KMS-11 (cell line): ENCODE results near the gene DTHD1.

Experiments used
- H2AFZ ChIP-seq: fragments of 200-600 bp; sonication (generic); 2 replicates; pipeline ENCODE4 v1.6.1; 2016; ENCODE audit warnings: antibody characterized with exemption, mixed run types, low read depth
- H3K27ac ChIP-seq: fragments of 200-600 bp; sonication (generic); 2 replicates; pipeline ENCODE4 v1.6.1; 2016; ENCODE audit warnings: mild to moderate bottlenecking, mixed run types
- H3K27me3 ChIP-seq: fragments of 200-600 bp; sonication (generic); 2 replicates; pipeline ENCODE4 v1.6.1; 2017; ENCODE audit warnings: mild to moderate bottlenecking, low read depth, mixed run types, moderate library complexity; ENCODE audit not compliant: insufficient read depth
- H3K36me3 ChIP-seq: fragments of 200-600 bp; sonication (generic); 2 replicates; pipeline ENCODE4 v1.6.1; 2017; ENCODE audit warnings: mild to moderate bottlenecking, mixed run types; ENCODE audit not compliant: insufficient read depth
- H3K4me1 ChIP-seq: fragments of 200-600 bp; sonication (generic); 2 replicates; pipeline ENCODE4 v1.6.1; 2016; ENCODE audit warnings: mild to moderate bottlenecking, low read depth, mixed run types; ENCODE audit not compliant: poor library complexity, severe bottlenecking
- H3K4me2 ChIP-seq: fragments of 200-600 bp; sonication (generic); 2 replicates; pipeline ENCODE4 v1.7.0; 2016; ENCODE audit warnings: mild to moderate bottlenecking, mixed run types
- H3K4me3 ChIP-seq: fragments of 200-600 bp; sonication (generic); IDR thresholded peaks from 2 replicates; pipeline ENCODE4 v1.6.1; 2017; ENCODE audit warnings: low read depth, low read length, mixed read lengths; ENCODE audit not compliant: insufficient read depth
- H3K79me2 ChIP-seq: fragments of 200-600 bp; sonication (generic); 2 replicates; pipeline ENCODE4 v1.6.1; 2016; ENCODE audit warnings: low read depth, mixed run types; ENCODE audit not compliant: insufficient read depth
- H3K9ac ChIP-seq: fragments of 200-600 bp; sonication (generic); 2 replicates; pipeline ENCODE4 v1.6.1; 2016; ENCODE audit warnings: mild to moderate bottlenecking, mixed run types
- H4K20me1 ChIP-seq: fragments of 200-600 bp; sonication (generic); 2 replicates; pipeline ENCODE4 v1.6.1; 2016; ENCODE audit warnings: mild to moderate bottlenecking, mixed run types; ENCODE audit not compliant: insufficient read depth
- CTCF ChIP-seq: fragments of 200-600 bp; sonication (generic); conservative IDR thresholded peaks from 2 replicates; pipeline ENCODE4 v1.6.1; 2017; ENCODE audit warnings: low read depth, mild to moderate bottlenecking, antibody characterized with exemption, low read length, moderate library complexity, mixed read lengths

DTHD1 gene

DNA sequence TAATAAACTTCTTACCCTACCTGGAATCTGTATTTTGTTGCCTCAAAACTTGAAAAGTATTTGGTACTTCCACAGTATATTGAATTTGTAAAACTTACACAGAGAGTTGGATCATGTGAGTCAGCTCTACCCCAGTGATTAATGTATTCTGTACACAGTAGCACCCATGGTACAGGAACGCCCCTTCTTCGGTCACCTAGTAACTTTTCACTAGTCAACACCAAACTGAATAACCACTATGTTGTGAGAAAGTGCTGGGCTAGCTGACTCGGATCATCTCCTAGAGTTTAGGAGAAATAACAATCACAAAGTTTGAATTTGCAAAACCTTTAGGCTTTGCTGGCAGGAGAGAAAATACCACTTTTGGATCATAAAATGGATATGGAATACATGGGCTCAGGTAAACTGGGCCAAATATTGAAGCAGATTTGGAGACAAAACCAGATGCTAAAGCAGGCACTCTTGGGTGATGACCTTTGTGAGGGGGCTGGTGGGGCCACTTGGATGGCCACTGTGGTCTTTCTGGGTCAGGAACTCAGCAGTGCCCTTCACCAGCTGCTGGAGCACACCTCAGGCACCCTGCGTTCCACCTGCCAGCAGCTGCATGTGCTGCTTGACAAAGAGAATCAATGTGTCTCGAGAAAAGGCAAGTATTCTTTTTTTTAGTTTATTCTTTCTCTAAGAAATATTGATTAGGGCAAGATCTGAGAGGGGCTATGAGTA is at the start of gene DTHD1:
TSS of gene DTHD1 (plus strand) at position 233 of the 723 bp plus-strand sequence. CDS start at position 376, 143 bp downstream.
- Histone ChIP-seq H4K20me1 (no peaks in the 10 kb centered on the region), H3K9ac (no peak within 1 kb of the TSS), H3K4me3 (no peak within 1 kb of the TSS), H3K4me1 (no peaks in the 10 kb centered on the region), H3K27me3 (no peaks in the 10 kb centered on the region), H3K4me2 (no peak within 1 kb of the TSS), H3K27ac (no peak within 1 kb of the TSS), H3K36me3 (no peaks in the 10 kb centered on the region), H2AFZ (no peak within 1 kb of the TSS), H3K79me2 (no peaks in the 10 kb centered on the region)
- TF ChIP-seq CTCF: no peak

- TF ChIP-seq CTCF: no peak
- Histone ChIP-seq H2AFZ (no peak overlapping the region), H3K27ac (no peak overlapping the region), H3K4me2 (no peak overlapping the region), H3K36me3 (no peaks in the 10 kb centered on the region), H3K79me2 (no peaks in the 10 kb centered on the region), H3K9ac (no peak overlapping the region), H4K20me1 (no peaks in the 10 kb centered on the region), H3K27me3 (no peaks in the 10 kb centered on the region), H3K4me1 (no peaks in the 10 kb centered on the region), H3K4me3 (no peak overlapping the region)
These were observed 47.7 kb upstream of the DTHD1 start for GRCh38 chr4:36233567-36234266.

- H3K36me3 ChIP-seq: no peaks in the 10 kb centered on the region
- H3K27me3 ChIP-seq: no peaks in the 10 kb centered on the region
- H4K20me1 ChIP-seq: no peaks in the 10 kb centered on the region
- H2AFZ ChIP-seq: no peak overlapping the region
- no peak overlapping the region for H3K9ac ChIP-seq
- no peaks in the 10 kb centered on the region for H3K79me2 ChIP-seq
- no peak overlapping the region for H3K27ac ChIP-seq
- TF ChIP-seq CTCF: no peak
- no peak overlapping the region for H3K4me3 ChIP-seq
- no peaks in the 10 kb centered on the region for H3K4me1 ChIP-seq
- no peak overlapping the region for H3K4me2 ChIP-seq
These were observed 46.1 kb upstream of the DTHD1 start for GRCh38 chr4:36235306-36235705.

- Histone ChIP-seq H3K4me1 (peaks cover 5% of the 10 kb centered on the region), H3K27me3 (no peaks in the 10 kb centered on the region), H3K4me2 (no peak overlapping the region), H3K79me2 (no peaks in the 10 kb centered on the region), H3K27ac (no peak overlapping the region), H4K20me1 (no peaks in the 10 kb centered on the region), H2AFZ (no peak overlapping the region), H3K4me3 (no peak overlapping the region), H3K9ac (no peak overlapping the region), H3K36me3 (no peaks in the 10 kb centered on the region)
- TF ChIP-seq CTCF: no peak
These were observed 45.3 kb upstream of the DTHD1 start for GRCh38 chr4:36236159-36236558.
